IMR-90 (cell line): Measurements from ENCODE around the gene PIK3CA. TPM values are rescaled to one million over a fixed set of nuclear protein-coding genes. Genes with fewer than 3 reads are reported as not detected.
"Not testable (repeated sequence)": the region's sequence is repeated elsewhere in the genome, so short reads cannot be mapped to it uniquely, and the experiment has no call there.

ENCODE experiments used
- ATAC-seq: fragments of 200-7000 bp; cut with Tn5 transposase; 2 replicates; pipeline ENCODE4 v1.9.1; 2020; ENCODE audit warnings: low read depth, mild to moderate bottlenecking, moderate library complexity
- BruUV-seq: library from RNA; stranded (reverse); fragments of 400-500 nt; replicated peaks from 2 replicates; lab custom pipeline; 2021; lab: Mats Ljungman, UMichigan
- CTCF ChIA-PET: fragments of 300-600 bp; formaldehyde crosslinking; extraction: SDS; loops from one replicate; lab custom pipeline; 2021; ENCODE audit warnings: antibody characterized with exemption; lab: Yijun Ruan, JAX
- POLR2A ChIA-PET: fragments of 300-600 bp; sonication (Branson Sonifier 250); formaldehyde crosslinking; loops from one replicate; lab custom pipeline; 2022; ENCODE audit warnings: antibody characterized with exemption; ENCODE audit not compliant: unreplicated experiment; lab: Charles Lee
- DNase-seq: peaks from one replicate; pipeline ENCODE4 v3.0.0; 2013
- H2AFZ ChIP-seq: replicated peaks from 2 replicates; pipeline ENCODE3; 2013; ENCODE audit warnings: low read length, mild to moderate bottlenecking; ENCODE audit not compliant: poor library complexity
- H2AK5ac ChIP-seq: 2 replicates; pipeline ENCODE4 v1.6.1; 2013; ENCODE audit warnings: low read depth, low read length, inconsistent platforms
- H2AK9ac ChIP-seq: replicated peaks from 2 replicates; pipeline ENCODE3; 2013; ENCODE audit warnings: mild to moderate bottlenecking, low read depth, low read length, moderate library complexity; ENCODE audit not compliant: poor library complexity
- H2BK120ac ChIP-seq: 2 replicates; pipeline ENCODE4 v1.6.1; 2013; ENCODE audit warnings: low read depth, low read length, inconsistent platforms
- H2BK15ac ChIP-seq: 3 replicates; pipeline ENCODE4 v1.6.1; 2013; ENCODE audit warnings: low read depth, low read length, inconsistent platforms
- H2BK20ac ChIP-seq: 2 replicates; pipeline ENCODE4 v1.6.1; 2013; ENCODE audit warnings: low read depth, mild to moderate bottlenecking, inconsistent platforms, low read length, moderate library complexity
- H2BK5ac ChIP-seq: 2 replicates; pipeline ENCODE4 v1.6.1; 2013; ENCODE audit warnings: mild to moderate bottlenecking, low read depth, low read length, inconsistent platforms; ENCODE audit not compliant: poor library complexity, severe bottlenecking
- H3K14ac ChIP-seq: replicated peaks from 2 replicates; pipeline ENCODE4 v1.6.1; 2013; ENCODE audit warnings: low read depth, low read length, inconsistent platforms
- H3K18ac ChIP-seq: 2 replicates; pipeline ENCODE4 v1.6.1; 2013; ENCODE audit warnings: low read depth, low read length, control low read depth
- H3K23ac ChIP-seq: 2 replicates; pipeline ENCODE4 v1.6.1; 2013; ENCODE audit warnings: low read depth, low read length, inconsistent platforms
- H3K27ac ChIP-seq: 2 replicates; pipeline ENCODE4 v1.5.1; 2013; ENCODE audit warnings: mild to moderate bottlenecking, control low read depth, low read length; ENCODE audit not compliant: insufficient read depth
- H3K27me3 ChIP-seq: 2 replicates; pipeline ENCODE4 v1.6.1; 2013; ENCODE audit warnings: low read length; ENCODE audit not compliant: control insufficient read depth, insufficient read depth
- H3K36me3 ChIP-seq: 2 replicates; pipeline ENCODE4 v1.6.1; 2013; ENCODE audit warnings: low read length, mixed read lengths; ENCODE audit not compliant: control insufficient read depth, insufficient read depth
- H3K4ac ChIP-seq: 2 replicates; pipeline ENCODE4 v1.6.1; 2013; ENCODE audit warnings: low read depth, low read length, inconsistent platforms
- H3K4me1 ChIP-seq: 2 replicates; pipeline ENCODE4 v1.6.1; 2013; ENCODE audit warnings: low read length, mixed read lengths; ENCODE audit not compliant: control insufficient read depth, insufficient read depth
- H3K4me2 ChIP-seq: 2 replicates; pipeline ENCODE4 v1.6.1; 2013; ENCODE audit warnings: low read depth, mild to moderate bottlenecking, control low read depth, low read length, moderate library complexity
- H3K4me3 ChIP-seq: 2 replicates; pipeline ENCODE4 v1.5.1; 2013; ENCODE audit warnings: low read depth, mild to moderate bottlenecking, control low read depth, low read length, moderate library complexity; ENCODE audit not compliant: insufficient read depth
- H3K56ac ChIP-seq: 2 replicates; pipeline ENCODE4 v1.6.1; 2013; ENCODE audit warnings: low read length, inconsistent platforms; ENCODE audit not compliant: insufficient read depth; ENCODE audit errors: extremely low read depth
- H3K79me1 ChIP-seq, 2 experiments: 2 replicates each; pipeline ENCODE4 v1.6.1; 2013; ENCODE audit warnings: low read length in 2 of 2, inconsistent platforms in 1 of 2, low read depth in 1 of 2
- H3K9ac ChIP-seq: 2 replicates; pipeline ENCODE4 v1.6.1; 2013; ENCODE audit warnings: low read depth, low read length, control low read depth
- H3K9me1 ChIP-seq: 2 replicates; pipeline ENCODE4 v1.6.1; 2013; ENCODE audit warnings: low read length, inconsistent platforms; ENCODE audit not compliant: insufficient read depth
- H3K9me3 ChIP-seq: 2 replicates; pipeline ENCODE4 v1.6.1; 2013; ENCODE audit warnings: low read length; ENCODE audit not compliant: control insufficient read depth, insufficient read depth
- H4K20me1 ChIP-seq: 2 replicates; pipeline ENCODE4 v1.6.1; 2013; ENCODE audit warnings: low read length, inconsistent platforms; ENCODE audit not compliant: insufficient read depth
- H4K5ac ChIP-seq: 2 replicates; pipeline ENCODE4 v1.6.1; 2013; ENCODE audit warnings: mild to moderate bottlenecking, low read depth, low read length, control low read depth
- H4K8ac ChIP-seq, 2 experiments: 2 replicates each; pipeline ENCODE4 v1.6.1; 2013; ENCODE audit warnings: low read depth in 2 of 2, low read length in 2 of 2, control low read depth in 1 of 2, inconsistent platforms in 1 of 2
- H4K91ac ChIP-seq: 2 replicates; pipeline ENCODE4 v1.6.1; 2013; ENCODE audit warnings: low read depth, low read length, inconsistent platforms; ENCODE audit not compliant: insufficient read depth
- WGBS, 2 experiments: methylation state at CpG; one replicate each; pipeline versions ENCODE4 v1.1.5 to v1.1.7; 2013; ENCODE audit warnings: missing lambda C conversion rate in 2 of 2; ENCODE audit not compliant: insufficient read length in 1 of 2; ENCODE audit errors: extremely low coverage in 2 of 2; 5-methylcytosine and 5-hydroxymethylcytosine counted together
- dilution Hi-C: fragments of 300-500 bp; cut with HindIII; formaldehyde crosslinking; loops from one replicate; pipeline ENCODE4 v1.14.3; 2018; ENCODE audit warnings: low sequenced_read_pairs; ENCODE audit not compliant: unreplicated experiment
- in situ Hi-C: fragments of 300-500 bp; cut with MboI; formaldehyde crosslinking; loops from 3 replicates; pipeline ENCODE4 v1.14.3; 2019; ENCODE audit warnings: low sequenced_read_pairs, inconsistent platforms, mixed read lengths
- intact Hi-C: fragments of 100-400 bp; cut with micrococcal nuclease; formaldehyde crosslinking; loops from 2 replicates; pipeline ENCODE4 v1.10.0; 2022
- polyA plus RNA-seq, 3 experiments: library from polyadenylated mRNA; depleted of rRNA; stranded (reverse); fragments of >200 nt; gene quantifications; 2 replicates each; pipeline ENCODE4 v1.2.3, GENCODE V29; 2012; ENCODE audit warnings: low replicate concordance in 1 of 3
- total RNA-seq: library from RNA; depleted of rRNA; stranded (reverse); fragments of >200 nt; gene quantifications from 2 replicates; pipeline ENCODE4 v1.2.3, GENCODE V29; 2012

PIK3CA gene
- total and polyA plus RNA-seq, 2 of the 4 experiments (the other 2 are of a cell fraction) = 5.7 to 22.4 TPM

DNA sequence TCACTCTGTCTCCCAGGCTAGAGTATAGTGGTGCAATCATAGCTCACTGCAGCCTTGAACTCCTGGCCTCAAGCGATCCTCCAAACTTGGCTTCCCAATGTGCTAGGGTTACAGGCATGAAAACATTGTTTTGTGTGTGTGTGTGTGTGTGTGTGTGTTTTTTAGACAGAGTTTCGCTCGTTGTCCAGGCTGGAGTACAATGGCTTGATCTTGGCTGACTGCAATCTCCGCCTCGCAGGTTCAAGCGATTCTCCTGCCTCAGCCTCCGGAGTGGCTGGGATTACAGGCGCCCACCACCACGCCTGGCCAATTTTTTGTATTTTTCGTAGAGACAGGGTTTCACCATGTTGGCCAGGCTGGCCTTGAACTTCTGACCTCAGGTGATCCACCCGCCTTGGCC is 109.6 kb downstream of the PIK3CA start:
- H3K18ac ChIP-seq, H3K27ac ChIP-seq, H3K9me1 ChIP-seq, H4K5ac ChIP-seq, H3K4ac ChIP-seq, H3K56ac ChIP-seq, H2AK5ac ChIP-seq, H3K9me3 ChIP-seq, H3K36me3 ChIP-seq, DNase-seq, H2AK9ac ChIP-seq, H3K4me3 ChIP-seq, H3K4me1 ChIP-seq, H4K20me1 ChIP-seq, H3K4me2 ChIP-seq, H4K91ac ChIP-seq, POLR2A ChIA-PET, H2BK120ac ChIP-seq, H3K14ac ChIP-seq, H3K23ac ChIP-seq, H2BK15ac ChIP-seq, H2BK20ac ChIP-seq, intact Hi-C loops, H2BK5ac ChIP-seq, H2AFZ ChIP-seq, BruUV-seq, dilution Hi-C loops, CTCF ChIA-PET, ATAC-seq, H3K79me1 ChIP-seq, in situ Hi-C loops, H4K8ac ChIP-seq, H3K27me3 ChIP-seq, H3K9ac ChIP-seq: not testable (repeated sequence)
- no CpG with 5 or more reads among the region's 11 CpGs for WGBS, 2 experiments
